MG63 (cell line): ENCODE data around the gene USP7. TPM values are rescaled to one million over a fixed set of nuclear protein-coding genes. Genes with fewer than 3 reads are reported as not detected.

Experiments used
- DNase-seq: peaks from one replicate; pipeline ENCODE4 v3.0.0-alpha.2; 2020
- H3K27me3 ChIP-seq: fragments of 250-450 bp; sonication (Bioruptor Pico); 2 replicates; pipeline ENCODE4 v1.5.1; 2020; ENCODE audit warnings: mild to moderate bottlenecking, moderate library complexity
- H3K36me3 ChIP-seq: fragments of 250-450 bp; sonication (Bioruptor Pico); 2 replicates; pipeline ENCODE4 v1.5.1; 2020; ENCODE audit warnings: mild to moderate bottlenecking, moderate library complexity
- H3K4me3 ChIP-seq: fragments of 250-450 bp; sonication (Bioruptor Pico); 2 replicates; pipeline ENCODE4 v1.5.1; 2020; ENCODE audit warnings: mild to moderate bottlenecking, moderate library complexity
- H3K9me3 ChIP-seq: fragments of 250-450 bp; sonication (Bioruptor Pico); 2 replicates; pipeline ENCODE4 v1.5.1; 2020; ENCODE audit warnings: mild to moderate bottlenecking, moderate library complexity
- total RNA-seq: library from RNA; depleted of rRNA; stranded (reverse); fragments of >200 nt; shearing (Covaris generic); gene quantifications from 2 replicates; pipeline ENCODE4 v1.2.3, GENCODE V29; 2014; ENCODE audit warnings: low replicate concordance; rRNA removed

Gene USP7
- 16.2 and 23.3 TPM in 2 replicates for total RNA-seq

DNA sequence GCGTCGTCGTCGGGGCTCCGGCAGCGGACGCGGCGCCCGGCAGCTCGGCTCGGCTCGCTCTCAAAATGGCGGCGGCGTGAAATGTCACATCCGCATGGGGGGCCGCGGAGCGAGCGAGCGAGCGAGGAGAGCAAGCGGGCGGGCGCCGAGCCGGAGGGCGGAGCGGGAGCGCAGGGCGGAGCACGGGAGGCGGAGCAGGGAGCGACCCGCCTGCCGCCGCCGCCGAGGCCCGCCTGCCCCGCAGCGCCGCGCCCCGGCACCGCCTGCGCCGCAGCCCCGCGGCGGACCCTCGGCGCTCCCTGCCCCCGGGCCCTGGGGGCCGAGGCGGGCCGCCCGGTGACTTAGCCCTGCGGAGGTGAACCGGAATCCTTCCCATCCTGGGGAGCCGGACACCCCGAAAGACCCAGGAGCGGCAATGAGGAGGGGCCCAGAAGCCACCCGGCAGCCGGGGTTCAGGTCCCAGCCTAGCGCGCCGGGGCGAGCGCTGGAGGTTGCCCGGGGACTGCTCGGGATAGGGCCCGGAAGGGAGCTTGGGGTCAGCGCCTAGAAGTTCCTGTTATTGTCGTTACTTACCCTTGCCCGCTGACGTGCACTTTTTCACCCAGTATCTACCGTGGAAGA lies at the start of gene USP7:
Gene USP7 (minus strand): TSS at position 86 of the 621 bp plus-strand sequence. CDS start 621 bp downstream, outside the sequence.
- H3K36me3 ChIP-seq, result no peaks in the 10 kb centered on the region; the same call in none of the 2 replicates
- H3K9me3 ChIP-seq, result no peaks in the 10 kb centered on the region
- peak; percentile 94 for DNase-seq
- H3K27me3 ChIP-seq, result no peaks in the 10 kb centered on the region
- H3K4me3 ChIP-seq, result peak within 1 kb of the TSS; percentile 77

DNA sequence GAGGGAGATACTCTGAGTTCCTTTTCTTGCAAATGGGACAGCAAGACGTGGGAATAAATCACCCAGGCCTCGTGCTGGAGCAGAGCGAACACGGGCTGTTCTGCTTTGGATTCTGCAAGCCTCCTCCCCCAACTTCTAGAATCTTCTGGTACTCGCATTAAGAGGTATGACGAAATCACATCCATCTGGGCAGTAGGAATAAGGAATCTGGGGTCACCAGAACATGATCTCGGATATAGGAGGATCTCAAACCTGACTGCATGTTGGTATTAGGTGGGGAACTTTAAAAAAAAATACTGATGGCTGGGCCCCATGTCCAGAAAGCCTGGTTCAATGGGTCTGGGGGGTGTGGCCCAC lies 49.8 kb upstream of the USP7 start:
- H3K36me3 ChIP-seq, result no peaks in the 10 kb centered on the region
- H3K4me3 ChIP-seq, result no peak overlapping the region
- H3K27me3 ChIP-seq, result no peaks in the 10 kb centered on the region
- no peak for DNase-seq
- H3K9me3 ChIP-seq, result peaks cover 7% of the 10 kb centered on the region

DNA sequence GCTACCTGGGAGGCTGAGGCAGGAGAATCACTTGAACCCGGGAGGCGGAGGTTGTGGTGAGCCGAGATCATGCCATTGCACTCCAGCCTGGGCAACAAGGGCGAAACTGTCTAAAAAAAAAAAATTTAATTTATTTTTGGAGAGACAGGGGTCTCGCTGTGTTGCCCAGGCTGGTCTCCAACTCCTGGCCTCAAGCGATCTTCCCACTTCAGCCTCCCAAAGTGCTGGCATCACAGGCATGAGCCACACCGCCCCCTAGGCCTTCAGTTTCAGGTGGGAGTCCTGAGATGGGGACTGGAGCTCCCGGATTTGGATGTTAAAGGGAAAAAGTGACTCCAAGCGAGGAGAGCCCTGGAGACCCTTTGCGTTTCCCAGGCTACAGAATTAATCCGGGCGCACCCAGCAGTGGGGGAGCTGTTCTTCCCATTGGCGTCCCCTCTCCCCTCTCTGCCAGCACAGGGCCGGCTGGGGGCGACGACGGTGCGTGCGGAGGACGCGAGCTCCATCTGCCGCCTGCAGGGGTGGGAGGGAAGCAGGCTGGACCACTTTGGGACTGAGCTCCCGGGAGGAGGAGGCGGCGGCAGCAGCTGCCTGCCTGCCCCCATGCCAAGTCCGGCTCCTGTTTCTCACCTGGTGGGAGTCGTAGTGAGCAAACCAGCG lies 49.3 kb upstream of the USP7 start:
- DNase-seq, result no peak
- no peak overlapping the region for H3K4me3 ChIP-seq
- no peaks in the 10 kb centered on the region for H3K36me3 ChIP-seq
- peaks cover 7% of the 10 kb centered on the region for H3K9me3 ChIP-seq
- no peaks in the 10 kb centered on the region for H3K27me3 ChIP-seq

DNA sequence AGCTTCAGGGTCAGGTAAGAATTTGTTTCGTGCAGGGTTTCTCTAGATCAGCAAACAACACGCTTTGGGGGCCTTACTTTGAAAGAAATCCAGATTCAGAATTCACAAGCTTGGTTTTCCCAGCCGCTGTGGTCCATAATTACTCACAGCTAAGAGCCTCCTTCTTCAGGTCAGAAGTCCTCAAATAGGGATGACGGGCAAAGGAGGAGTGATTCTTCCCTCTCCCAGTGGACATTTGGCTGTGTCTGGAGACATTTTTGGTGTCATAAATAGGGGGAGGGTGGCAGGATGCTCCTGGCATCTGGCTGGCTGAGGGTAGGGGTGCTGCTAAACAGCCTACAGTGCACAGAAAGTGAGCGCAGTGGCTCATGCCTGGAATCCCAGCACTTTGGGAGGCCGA lies 48.6 kb upstream of the USP7 start:
- Histone ChIP-seq H3K36me3 (no peaks in the 10 kb centered on the region), H3K4me3 (no peak overlapping the region), H3K9me3 (peaks cover 7% of the 10 kb centered on the region), H3K27me3 (no peaks in the 10 kb centered on the region)
- DNase-seq, result no peak

DNA sequence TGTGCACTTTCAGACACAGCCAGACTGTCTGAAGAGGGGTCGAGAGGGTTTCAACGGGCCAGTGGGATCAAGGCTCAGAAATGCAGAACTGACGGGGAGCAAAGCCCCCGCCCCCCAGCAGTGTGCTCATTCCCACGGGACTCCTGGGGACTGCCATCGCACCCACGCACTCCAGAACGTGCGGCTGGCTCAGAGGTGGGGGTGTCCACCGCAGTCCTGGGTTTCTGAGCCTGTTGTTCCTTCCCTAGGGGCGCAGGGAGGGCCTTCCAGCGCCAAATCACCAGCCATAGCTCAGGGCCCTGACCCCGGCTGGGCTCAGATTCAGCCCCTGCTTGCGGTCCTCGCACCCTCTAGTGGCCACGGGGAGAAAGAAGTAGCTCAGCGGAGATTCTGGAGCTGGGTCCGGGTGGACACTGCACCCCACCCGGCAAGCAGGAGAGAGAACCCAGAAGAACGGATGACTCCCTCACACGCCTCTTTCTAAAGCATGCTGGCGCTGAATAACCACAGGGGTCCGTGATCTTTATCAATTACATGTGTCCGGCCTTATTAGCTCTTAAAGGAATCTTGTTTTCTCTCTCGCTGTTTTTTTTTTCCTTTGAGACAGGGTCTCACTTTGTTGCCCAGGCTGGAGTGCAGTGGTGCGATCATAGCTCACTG lies 45.0 kb upstream of the USP7 start:
- no peaks in the 10 kb centered on the region for H3K27me3 ChIP-seq
- H3K36me3 ChIP-seq, result no peaks in the 10 kb centered on the region
- peak; percentile 78 for DNase-seq
- no peaks in the 10 kb centered on the region for H3K9me3 ChIP-seq
- no peak overlapping the region for H3K4me3 ChIP-seq

DNA sequence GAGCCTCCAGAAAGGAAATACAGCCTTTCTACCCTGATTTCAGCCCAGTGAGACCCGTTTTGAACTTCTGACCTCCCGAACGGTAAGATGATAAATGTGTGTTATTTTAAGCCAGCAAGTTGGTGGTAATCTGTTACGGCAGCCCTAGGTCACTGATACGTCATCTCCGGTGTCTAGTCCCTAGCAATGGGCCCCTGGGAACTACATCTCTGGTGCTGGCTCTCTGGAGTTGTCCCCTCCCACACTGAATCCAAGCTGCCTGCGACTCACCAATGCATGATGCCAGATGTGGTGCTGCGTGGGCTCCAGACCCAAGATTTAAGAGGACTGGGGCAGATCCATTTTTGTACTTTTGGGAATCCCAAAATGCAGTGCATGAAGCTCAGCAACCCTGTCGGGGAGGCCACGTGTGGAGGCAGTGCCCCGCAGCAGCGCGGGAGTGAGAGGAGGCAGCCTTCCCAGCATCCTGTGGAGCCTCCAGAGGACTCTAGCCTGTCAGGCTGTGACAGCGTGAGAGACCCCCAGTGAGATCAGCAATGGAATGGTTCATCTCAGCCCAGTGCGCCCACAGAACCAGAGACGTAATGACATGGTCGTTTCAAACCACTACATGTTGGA lies 43.6 kb upstream of the USP7 start:
- no peak overlapping the region for H3K4me3 ChIP-seq
- H3K27me3 ChIP-seq, result no peaks in the 10 kb centered on the region
- no peaks in the 10 kb centered on the region for H3K36me3 ChIP-seq
- H3K9me3 ChIP-seq, result no peaks in the 10 kb centered on the region
- DNase-seq, result peak; percentile 51

DNA sequence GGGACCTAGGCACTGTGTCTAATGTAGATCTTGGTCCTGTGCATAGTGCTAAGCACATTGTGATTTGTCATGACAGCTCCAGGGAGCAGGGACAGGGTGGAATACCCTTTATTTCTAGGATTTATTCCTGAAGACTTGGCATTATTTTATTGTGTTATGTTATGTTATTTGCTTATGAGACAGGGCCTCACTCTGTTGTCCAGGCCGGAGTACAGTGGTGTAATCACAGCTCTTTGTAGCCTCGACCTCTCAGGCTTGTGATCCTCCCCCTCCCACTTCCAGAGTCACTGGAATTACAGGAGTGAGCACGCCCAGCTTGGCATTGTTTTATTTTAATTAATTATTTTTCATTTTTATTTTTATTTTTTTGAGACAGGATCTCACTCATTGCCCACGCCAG lies 40.5 kb upstream of the USP7 start:
- H3K4me3 ChIP-seq, result no peak overlapping the region
- DNase-seq, result no peak
- no peaks in the 10 kb centered on the region for H3K27me3 ChIP-seq
- no peaks in the 10 kb centered on the region for H3K36me3 ChIP-seq
- H3K9me3 ChIP-seq, result no peaks in the 10 kb centered on the region

DNA sequence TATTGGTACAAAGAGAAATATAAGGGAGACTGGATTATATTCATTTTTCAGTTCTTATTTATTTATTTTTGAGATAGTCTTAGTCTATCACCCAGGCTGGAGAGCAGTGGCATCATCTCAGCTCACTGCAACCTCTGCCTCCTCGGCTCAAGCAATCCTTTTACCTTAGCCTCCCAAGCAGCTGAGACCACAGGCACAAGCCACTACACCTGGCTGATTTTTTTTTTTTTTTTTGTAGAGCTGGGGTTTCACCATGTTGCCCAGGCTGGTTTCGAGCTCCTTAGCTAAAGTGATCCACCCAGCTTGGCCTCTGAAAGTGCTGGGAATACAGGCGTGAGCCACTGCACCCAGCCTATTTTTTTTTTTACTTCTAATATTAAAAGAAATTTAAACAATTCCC lies 40.1 kb upstream of the USP7 start:
- Histone ChIP-seq H3K36me3 (no peaks in the 10 kb centered on the region), H3K9me3 (no peaks in the 10 kb centered on the region), H3K4me3 (no peak overlapping the region), H3K27me3 (no peaks in the 10 kb centered on the region)
- DNase-seq, result no peak

DNA sequence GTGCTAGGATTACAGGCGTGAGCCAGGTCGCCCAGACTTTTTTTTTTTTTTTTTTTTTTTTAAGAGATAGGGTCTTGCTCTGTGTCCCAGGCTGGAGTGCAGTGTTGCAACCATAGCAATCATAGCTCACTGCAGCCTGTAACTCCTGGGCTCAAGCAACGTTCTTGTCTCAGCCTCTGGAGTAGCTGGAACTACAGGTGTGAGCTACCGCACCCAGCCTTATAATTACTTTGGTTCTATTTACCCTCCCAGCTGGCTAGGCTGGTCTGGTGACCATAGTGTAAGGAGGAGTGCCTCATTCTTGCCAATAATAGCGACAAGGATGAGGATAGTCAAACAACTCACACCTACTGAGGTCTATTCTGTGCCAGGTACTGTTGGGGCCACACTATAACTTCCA lies 39.6 kb upstream of the USP7 start:
- no peaks in the 10 kb centered on the region for H3K27me3 ChIP-seq
- no peak for DNase-seq
- H3K36me3 ChIP-seq, result no peaks in the 10 kb centered on the region
- H3K9me3 ChIP-seq, result no peaks in the 10 kb centered on the region
- H3K4me3 ChIP-seq, result no peak overlapping the region

DNA sequence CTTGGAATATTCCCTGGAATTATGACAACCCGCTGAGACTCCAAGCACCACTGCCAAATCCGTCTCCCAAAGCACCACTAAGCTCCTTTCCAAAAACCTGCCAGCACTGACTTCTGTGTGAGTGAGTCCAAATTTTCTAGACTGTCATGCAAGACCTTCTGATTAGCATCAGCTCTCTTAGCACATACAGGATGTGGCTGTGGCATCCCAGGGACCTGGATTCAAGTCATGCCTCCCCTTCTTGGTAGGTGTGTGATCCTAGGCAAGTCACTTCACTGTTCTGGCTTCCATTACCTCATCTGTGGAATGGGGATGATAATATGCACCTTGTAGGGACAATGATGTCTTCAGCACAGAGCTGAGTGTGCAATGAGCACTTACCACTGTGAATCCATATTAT lies 38.3 kb upstream of the USP7 start:
- Histone ChIP-seq H3K4me3 (no peak overlapping the region), H3K27me3 (no peaks in the 10 kb centered on the region), H3K9me3 (0 out of 2 replicates have a peak, but pooled peaks cover 1% of the 10 kb centered on the region), H3K36me3 (no peaks in the 10 kb centered on the region)
- DNase-seq, result peak; percentile 22

DNA sequence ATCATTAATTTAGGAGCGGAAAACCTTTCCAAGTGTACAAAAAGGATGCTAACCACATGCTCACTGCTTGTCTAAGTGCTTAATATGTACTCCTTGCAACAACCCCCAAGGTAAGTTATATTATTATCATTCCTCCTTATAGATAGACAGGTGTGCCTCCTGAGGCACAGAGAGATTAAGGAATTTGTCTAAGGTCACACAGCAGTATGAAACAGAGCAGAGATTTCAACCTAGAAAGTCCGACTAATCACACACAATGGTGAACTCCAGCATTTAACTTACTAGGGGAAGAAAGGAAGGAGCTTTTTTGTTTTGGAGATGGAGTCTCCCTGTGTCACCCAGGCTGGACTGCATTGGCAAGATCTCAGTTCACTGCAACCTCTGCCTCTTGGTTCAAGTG lies 37.0 kb upstream of the USP7 start:
- Histone ChIP-seq H3K27me3 (no peaks in the 10 kb centered on the region), H3K36me3 (no peaks in the 10 kb centered on the region), H3K9me3 (0 out of 2 replicates have a peak, but pooled peaks cover 2% of the 10 kb centered on the region), H3K4me3 (no peak overlapping the region)
- DNase-seq, result no peak

DNA sequence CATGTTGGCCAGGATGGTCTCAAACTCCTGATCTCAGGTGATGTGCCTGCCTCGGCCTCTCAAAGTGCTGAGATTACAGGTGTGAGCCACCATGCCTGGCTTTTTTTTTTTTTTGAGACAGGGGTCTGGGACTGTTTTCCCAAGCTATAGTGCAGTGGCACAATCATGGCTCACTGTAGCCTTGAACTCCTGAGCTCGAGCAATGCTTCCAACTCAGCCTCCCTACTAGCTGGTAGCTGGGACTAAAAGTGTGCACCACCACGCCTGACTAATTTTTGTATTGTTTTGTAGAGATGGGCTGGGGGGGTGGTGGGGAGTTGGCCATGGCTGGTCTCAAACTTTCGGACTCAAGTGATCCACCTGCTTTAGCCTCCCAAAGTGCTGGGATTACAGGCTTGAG lies 36.1 kb upstream of the USP7 start:
- H3K4me3 ChIP-seq, result no peak overlapping the region
- no peak for DNase-seq
- no peaks in the 10 kb centered on the region for H3K36me3 ChIP-seq
- H3K9me3 ChIP-seq, result 0 out of 2 replicates have a peak, but pooled peaks cover 2% of the 10 kb centered on the region
- H3K27me3 ChIP-seq, result no peaks in the 10 kb centered on the region

DNA sequence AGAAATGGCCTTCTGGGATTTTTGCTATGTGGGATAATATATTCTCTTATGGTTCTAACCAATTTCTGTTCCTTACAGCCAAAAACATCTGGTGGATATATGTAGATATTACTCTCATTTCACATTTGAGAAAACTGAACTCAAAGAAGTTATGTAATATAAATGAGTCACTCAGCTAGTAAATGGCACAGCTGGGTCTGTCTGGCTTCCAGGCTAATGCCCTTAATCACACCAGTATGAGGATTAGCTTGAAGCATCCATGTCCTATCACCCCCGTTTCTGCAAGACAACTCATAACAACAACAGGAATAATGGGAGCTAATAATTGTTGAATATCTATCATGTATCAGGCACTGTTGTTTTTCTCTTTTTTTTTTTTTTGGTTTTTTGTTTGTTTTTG lies 34.4 kb upstream of the USP7 start:
- H3K27me3 ChIP-seq, result no peaks in the 10 kb centered on the region
- H3K4me3 ChIP-seq, result no peak overlapping the region
- no peaks in the 10 kb centered on the region for H3K36me3 ChIP-seq
- 0 out of 2 replicates have a peak, but pooled peaks cover 2% of the 10 kb centered on the region for H3K9me3 ChIP-seq
- peak; percentile 61 for DNase-seq

DNA sequence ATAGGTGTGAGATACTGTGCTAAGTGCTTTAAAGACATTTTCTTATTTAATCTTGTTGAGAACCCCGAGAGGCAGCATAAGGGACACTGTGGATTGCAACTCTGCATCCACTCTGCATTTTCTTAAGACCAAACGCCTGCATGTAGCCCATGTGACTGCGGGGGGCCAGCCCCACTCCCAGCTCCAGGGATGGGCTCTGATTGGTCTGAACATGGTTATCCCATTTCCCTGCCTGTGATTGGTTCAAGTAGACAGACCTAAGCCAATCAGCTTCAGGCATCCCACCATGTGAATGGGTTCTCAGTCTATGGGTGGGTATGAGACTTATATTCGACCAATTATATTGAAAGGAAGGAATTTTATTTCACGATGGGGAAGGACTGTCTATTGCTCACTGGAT lies 33.2 kb upstream of the USP7 start:
- no peaks in the 10 kb centered on the region for H3K36me3 ChIP-seq
- no peaks in the 10 kb centered on the region for H3K27me3 ChIP-seq
- H3K4me3 ChIP-seq, result no peak overlapping the region
- peak; percentile 9 for DNase-seq
- 0 out of 2 replicates have a peak, but pooled peaks cover 2% of the 10 kb centered on the region for H3K9me3 ChIP-seq

DNA sequence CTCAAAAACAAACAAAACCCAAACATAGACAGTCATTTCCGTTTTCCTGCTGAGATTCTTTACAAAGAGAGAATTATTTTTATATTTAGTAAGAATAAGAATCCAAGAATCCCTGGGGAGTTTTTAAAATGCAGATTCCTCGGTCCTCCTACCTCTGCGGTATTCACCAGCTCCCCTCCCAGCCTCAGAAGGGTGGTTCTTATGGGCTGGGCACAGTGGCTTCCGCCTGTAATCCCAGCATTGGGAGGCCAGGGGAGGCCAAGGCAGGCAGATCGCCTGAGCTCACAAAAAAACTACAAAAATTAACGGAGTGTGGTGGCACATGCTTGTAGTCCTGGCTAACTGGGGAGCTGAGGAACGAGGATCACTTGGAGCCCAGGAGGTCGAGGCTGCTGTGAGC lies 26.7 kb upstream of the USP7 start:
- Histone ChIP-seq H3K4me3 (no peak overlapping the region), H3K27me3 (no peaks in the 10 kb centered on the region), H3K9me3 (no peaks in the 10 kb centered on the region), H3K36me3 (no peaks in the 10 kb centered on the region)
- no peak for DNase-seq

DNA sequence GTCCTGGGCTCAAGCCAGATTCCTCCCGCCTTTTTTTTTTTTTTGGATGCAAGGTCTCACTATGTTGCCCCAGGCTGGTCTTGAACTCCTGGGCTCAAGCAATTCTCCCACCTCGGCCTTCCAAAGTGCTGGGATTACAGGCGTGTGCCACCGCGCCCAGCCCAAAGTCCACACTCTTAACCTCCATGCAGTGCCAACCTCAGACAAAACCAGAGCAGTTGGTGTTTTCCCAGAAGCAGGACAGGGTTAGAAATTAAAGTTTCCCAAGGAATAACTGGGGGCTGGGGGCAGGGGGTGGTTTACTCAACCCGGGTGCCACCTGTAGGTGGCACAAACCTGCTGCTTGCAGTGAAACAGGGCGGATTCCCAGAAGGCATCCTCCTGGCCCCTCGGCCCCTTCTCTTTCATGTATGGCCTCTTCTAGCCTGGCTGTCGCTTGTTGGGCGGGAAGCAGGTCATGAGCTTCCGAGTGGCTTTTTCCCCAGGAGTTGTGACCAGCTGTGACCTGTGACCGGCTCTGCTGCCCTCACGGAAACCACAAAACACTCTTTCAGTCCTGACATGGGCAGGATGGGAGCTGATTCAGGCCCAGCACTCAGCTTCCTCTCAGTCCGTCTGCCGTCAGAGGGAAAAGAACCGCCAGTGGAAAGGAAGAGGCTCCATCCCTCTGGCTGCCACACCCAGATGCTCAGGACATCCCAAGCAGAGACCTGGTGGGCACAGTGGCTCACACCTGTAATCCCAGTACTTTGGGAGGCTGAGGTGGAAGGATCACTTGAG lies 25.6 kb upstream of the USP7 start:
- H3K9me3 ChIP-seq, result no peaks in the 10 kb centered on the region
- no peaks in the 10 kb centered on the region for H3K27me3 ChIP-seq
- no peak overlapping the region for H3K4me3 ChIP-seq
- no peaks in the 10 kb centered on the region for H3K36me3 ChIP-seq
- DNase-seq, result no peak

DNA sequence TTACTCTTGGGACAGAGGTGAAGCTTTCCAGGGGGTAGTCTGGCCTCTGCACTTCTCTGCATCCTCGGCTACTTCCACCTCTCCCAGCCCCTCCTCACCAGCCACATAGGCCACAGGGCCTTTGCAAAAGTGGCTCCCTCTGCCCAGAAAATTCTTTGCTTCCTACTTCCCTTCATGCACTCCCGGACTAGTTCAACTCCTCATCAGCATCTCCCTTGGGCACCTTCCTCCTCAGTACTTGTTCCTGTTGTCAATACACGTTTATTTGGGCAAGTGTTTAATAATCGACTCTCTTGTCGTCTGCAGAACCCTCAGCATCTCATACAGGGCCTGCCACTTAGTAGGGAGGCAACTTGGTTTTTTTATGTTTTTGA lies 23.1 kb upstream of the USP7 start:
- no peak for DNase-seq
- H3K36me3 ChIP-seq, result no peaks in the 10 kb centered on the region

More for the DNA sequence above, 23.1 kb upstream of the USP7 start:
- Histone ChIP-seq H3K4me3 (no peak overlapping the region), H3K27me3 (no peaks in the 10 kb centered on the region), H3K9me3 (no peaks in the 10 kb centered on the region)
